Sciatic nerve (tissue), 1 donor: Measurements from ENCODE around the gene PTPDC1. TPM values are rescaled to one million over a fixed set of nuclear protein-coding genes. Genes with fewer than 3 reads are reported as not detected.

Experiments used
- total RNA-seq: library from RNA; stranded (reverse); fragmentation: NEBNext Ultra II Directional; extraction: Animal tissue kit (Norgen Biotek cat#: 25700); gene quantifications from one replicate; pipeline ENCODE4 v1.2.1, GENCODE V29; 2021
- donor health status: DM: no; HTN: no; CAD: no.

The PTPDC1 gene
- total RNA-seq, 1 donor from 2014 or later: 50.2 TPM

Other genes with a start within 250 kb of the PTPDC1 start
- gene BARX1, start 129.1 kb upstream of the PTPDC1 start, total RNA-seq: not detected
- 11.8 TPM for gene ZNF169, start 174.8 kb downstream of the PTPDC1 start, total RNA-seq
- gene NUTM2F, start 244.2 kb downstream of the PTPDC1 start, total RNA-seq: not detected